Stimulated activated CD8-positive, alpha-beta memory T cell treated with anti-CD3 and anti-CD28 coated beads, Interleukin-4, amount 100 ng/mL, for 4 hours (primary cell): ENCODE measurements around the gene MAP4.
"Not testable (repeated sequence)": the region's sequence is repeated elsewhere in the genome, so short reads cannot be mapped to it uniquely, and the experiment has no call there.

Source experiments
- DNase-seq, 2 donors: peaks; one replicate each; pipeline ENCODE4 v3.0.0-alpha.2; 2020; ENCODE audit warnings: low read depth in 2 of 2, low spot score in 1 of 2

Gene MAP4

GRCh38 chr3:47847801-47848518, 168.3 kb downstream of the MAP4 start:
- DNase-seq = no peak

- no peak for DNase-seq
These were observed 169.0 kb downstream of the MAP4 start for GRCh38 chr3:47847260-47847659.

GRCh38 chr3:47846880-47847248, 169.4 kb downstream of the MAP4 start:
- no peak for DNase-seq

GRCh38 chr3:47846186-47846879, 169.9 kb downstream of the MAP4 start:
- no peak for DNase-seq

- no peak for DNase-seq
These were observed 174.3 kb downstream of the MAP4 start for GRCh38 chr3:47841786-47842349.

- no peak for DNase-seq
These were observed 177.7 kb downstream of the MAP4 start for GRCh38 chr3:47838503-47838902.

- no peak for DNase-seq
These were observed 179.2 kb downstream of the MAP4 start for GRCh38 chr3:47836986-47837385.

- DNase-seq = not testable (repeated sequence)
These were observed 186.7 kb downstream of the MAP4 start for GRCh38 chr3:47829482-47829881.

GRCh38 chr3:47825590-47825989, 190.6 kb downstream of the MAP4 start:
- no peak for DNase-seq

GRCh38 chr3:47824541-47825473, 191.4 kb downstream of the MAP4 start:
- DNase-seq = peak; percentile 34 to 46

GRCh38 chr3:47817609-47818008, 198.6 kb downstream of the MAP4 start:
- DNase-seq = no peak

GRCh38 chr3:47813551-47814177, 202.6 kb downstream of the MAP4 start:
- DNase-seq = no peak

GRCh38 chr3:47804577-47804976, 211.6 kb downstream of the MAP4 start:
- no peak for DNase-seq

GRCh38 chr3:47803480-47804025, 212.7 kb downstream of the MAP4 start:
- DNase-seq = no peak

GRCh38 chr3:47802734-47803479, 213.3 kb downstream of the MAP4 start, which contains the start of gene DHX30:
TSS of gene DHX30 (plus strand) at chr3:47803138. CDS start at chr3:47810684, 7,546 bp downstream.
- DNase-seq = peak; percentile 63 to 68
